Measurements from ENCODE around the gene SEC24B.

DNA sequence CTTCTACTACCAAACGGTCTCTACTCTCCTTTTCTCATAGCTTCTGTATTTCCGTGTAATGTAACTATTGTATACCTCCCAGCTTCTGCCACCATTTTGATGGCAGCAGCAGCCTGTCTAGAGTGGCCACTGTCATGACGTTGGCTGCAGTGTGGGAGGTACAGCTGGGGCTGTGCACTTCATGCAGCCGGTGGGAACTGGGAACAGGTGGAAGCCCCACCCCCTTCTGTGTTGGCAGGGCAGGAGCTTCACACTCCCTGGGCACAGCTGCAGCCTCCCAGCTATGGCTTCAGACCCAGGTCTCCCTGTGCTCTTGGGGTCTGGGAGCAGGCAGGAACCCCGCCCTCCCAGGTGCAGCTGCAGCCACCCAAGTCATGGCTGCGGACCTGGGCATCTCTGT, 49.8 kb upstream of the SEC24B start:
- TF ChIP-seq, protein P1, sequence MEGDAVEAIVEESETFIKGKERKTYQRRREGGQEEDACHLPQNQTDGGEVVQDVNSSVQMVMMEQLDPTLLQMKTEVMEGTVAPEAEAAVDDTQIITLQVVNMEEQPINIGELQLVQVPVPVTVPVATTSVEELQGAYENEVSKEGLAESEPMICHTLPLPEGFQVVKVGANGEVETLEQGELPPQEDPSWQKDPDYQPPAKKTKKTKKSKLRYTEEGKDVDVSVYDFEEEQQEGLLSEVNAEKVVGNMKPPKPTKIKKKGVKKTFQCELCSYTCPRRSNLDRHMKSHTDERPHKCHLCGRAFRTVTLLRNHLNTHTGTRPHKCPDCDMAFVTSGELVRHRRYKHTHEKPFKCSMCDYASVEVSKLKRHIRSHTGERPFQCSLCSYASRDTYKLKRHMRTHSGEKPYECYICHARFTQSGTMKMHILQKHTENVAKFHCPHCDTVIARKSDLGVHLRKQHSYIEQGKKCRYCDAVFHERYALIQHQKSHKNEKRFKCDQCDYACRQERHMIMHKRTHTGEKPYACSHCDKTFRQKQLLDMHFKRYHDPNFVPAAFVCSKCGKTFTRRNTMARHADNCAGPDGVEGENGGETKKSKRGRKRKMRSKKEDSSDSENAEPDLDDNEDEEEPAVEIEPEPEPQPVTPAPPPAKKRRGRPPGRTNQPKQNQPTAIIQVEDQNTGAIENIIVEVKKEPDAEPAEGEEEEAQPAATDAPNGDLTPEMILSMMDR (IDR thresholded peaks at IDR 0.05; ENCODE audit: poor library complexity): no peak
- no peak for TF ChIP-seq EZH2 (IDR thresholded peaks at IDR 0.05; ENCODE audit: borderline replicate concordance)

All from hepatocyte (in vitro differentiated cells).